ENCODE measurements around the gene ANKHD1. TPM values are rescaled to one million over a fixed set of nuclear protein-coding genes. Genes with fewer than 3 reads are reported as not detected.

The ANKHD1 gene
- total RNA-seq, 2 donors from 2014 or later, result 114 to 131 TPM

DNA sequence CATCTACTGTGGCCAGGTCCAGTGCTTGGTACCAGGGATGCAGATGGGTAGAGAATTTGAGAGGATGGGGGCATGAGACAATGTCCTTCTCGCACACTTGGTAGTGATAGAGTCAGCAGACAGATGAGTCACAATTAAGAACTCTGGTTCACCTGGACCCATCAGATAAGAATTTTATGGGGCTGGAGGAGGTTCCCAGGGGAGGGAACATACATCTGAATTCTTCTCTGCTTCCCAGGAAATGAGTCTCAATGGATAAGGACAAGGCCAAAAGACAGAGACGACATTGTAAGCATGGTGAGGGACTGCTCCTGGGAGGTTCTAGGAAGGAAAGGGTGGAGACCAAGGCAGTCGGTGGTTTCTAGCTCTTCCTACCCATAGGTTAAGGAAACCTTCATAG lies 36.4 kb upstream of the ANKHD1 start:
- 64 to 67% methylated on average over 3 of the region's 3 CpGs for WGBS, 2 donors
- no peak for DNase-seq
- Histone ChIP-seq H3K36me3 (replicated peaks in 1 of 2; ENCODE audit: insufficient read depth in 1 of 2, low read depth in 2 of 2) (no peaks in the 10 kb centered on the region), H3K4me3 (no peak overlapping the region), H3K4me1 (peaks cover 9% of the 10 kb centered on the region), H3K9me3 (no peaks in the 10 kb centered on the region), H3K27ac (no peak overlapping the region), H3K27me3 (no peaks in the 10 kb centered on the region)
- intact Hi-C loops (cut with DNase I), result no loop called here
- no peak for ATAC-seq
- TF ChIP-seq, protein P1, sequence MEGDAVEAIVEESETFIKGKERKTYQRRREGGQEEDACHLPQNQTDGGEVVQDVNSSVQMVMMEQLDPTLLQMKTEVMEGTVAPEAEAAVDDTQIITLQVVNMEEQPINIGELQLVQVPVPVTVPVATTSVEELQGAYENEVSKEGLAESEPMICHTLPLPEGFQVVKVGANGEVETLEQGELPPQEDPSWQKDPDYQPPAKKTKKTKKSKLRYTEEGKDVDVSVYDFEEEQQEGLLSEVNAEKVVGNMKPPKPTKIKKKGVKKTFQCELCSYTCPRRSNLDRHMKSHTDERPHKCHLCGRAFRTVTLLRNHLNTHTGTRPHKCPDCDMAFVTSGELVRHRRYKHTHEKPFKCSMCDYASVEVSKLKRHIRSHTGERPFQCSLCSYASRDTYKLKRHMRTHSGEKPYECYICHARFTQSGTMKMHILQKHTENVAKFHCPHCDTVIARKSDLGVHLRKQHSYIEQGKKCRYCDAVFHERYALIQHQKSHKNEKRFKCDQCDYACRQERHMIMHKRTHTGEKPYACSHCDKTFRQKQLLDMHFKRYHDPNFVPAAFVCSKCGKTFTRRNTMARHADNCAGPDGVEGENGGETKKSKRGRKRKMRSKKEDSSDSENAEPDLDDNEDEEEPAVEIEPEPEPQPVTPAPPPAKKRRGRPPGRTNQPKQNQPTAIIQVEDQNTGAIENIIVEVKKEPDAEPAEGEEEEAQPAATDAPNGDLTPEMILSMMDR (IDR thresholded peaks at IDR 0.05), result no peak
- no peak for TF ChIP-seq POLR2A (IDR thresholded peaks at IDR 0.05)

DNA sequence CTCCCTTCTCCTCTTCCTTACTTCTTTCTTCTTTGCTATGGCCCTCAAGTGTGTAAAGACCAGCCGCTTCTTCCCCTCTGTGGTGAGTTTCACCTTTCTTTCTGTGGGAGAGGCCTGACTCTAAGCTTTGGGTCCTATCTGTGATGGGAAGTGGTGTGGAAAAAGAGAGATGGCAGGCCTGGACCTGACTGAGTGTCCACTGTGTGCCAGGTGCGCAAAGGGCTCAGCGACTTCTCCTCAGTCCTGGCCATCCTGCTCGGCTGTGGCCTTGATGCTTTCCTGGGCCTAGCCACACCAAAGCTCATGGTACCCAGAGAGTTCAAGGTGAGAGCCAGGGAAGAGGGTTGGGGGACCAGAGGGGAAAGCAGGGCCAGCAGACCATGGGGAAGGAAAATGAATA lies 35.7 kb upstream of the ANKHD1 start:
- H3K4me1 ChIP-seq, result peaks cover 9% of the 10 kb centered on the region
- H3K4me3 ChIP-seq, result no peak overlapping the region
- DNase-seq (no peak), ATAC-seq (no peak)
- 86 to 90% methylated on average over 4 of the region's 4 CpGs for WGBS, 2 donors
- TF ChIP-seq POLR2A (IDR thresholded peaks at IDR 0.05), result no peak
- TF ChIP-seq, protein P1 (IDR thresholded peaks at IDR 0.05), result no peak
- H3K27me3 ChIP-seq, result no peaks in the 10 kb centered on the region
- H3K27ac ChIP-seq, result no peak overlapping the region
- intact Hi-C loops (cut with DNase I), result no loop called here
- no peaks in the 10 kb centered on the region for H3K36me3 ChIP-seq (replicated peaks in 1 of 2; ENCODE audit: insufficient read depth in 1 of 2, low read depth in 2 of 2)
- H3K9me3 ChIP-seq, result no peaks in the 10 kb centered on the region

DNA sequence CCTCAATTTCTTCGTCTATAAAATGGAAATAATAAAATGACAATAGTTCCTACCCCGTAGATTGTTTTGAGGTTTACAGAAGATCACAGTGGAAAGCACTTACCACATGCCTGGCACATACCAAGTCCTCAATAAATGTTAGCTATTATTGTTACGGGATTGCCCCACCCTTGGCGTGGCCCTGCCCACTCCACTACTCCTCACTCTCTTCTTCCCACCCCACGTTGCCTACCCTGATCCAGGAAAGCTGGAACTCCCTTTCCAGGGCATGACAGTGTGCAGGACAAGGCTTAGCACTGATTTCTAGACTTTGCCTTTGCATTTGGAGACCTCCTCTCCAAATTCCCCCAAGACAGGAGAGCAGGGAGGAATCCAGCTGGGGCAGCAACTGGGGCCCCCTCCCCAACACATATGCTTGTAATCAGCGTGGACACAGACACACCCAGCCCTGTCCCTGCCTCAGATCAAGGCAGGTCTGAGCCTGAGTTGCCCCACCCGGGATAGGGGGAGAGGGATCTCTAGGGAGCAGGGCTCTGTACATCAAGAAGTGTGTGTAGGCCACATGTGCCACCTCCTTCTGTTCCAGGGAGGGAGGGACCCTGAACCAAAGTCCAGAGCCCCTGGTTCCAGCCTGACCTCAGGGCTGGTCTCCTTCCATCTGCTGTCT lies 34.9 kb upstream of the ANKHD1 start:
- H3K4me3 ChIP-seq, result no peak overlapping the region
- peaks cover 9% of the 10 kb centered on the region for H3K4me1 ChIP-seq
- ATAC-seq, result no peak
- no peak for DNase-seq
- H3K9me3 ChIP-seq, result no peaks in the 10 kb centered on the region
- WGBS, 2 donors, result 68 to 76% methylated on average over 5 to 7 of the region's 7 CpGs
- H3K27me3 ChIP-seq, result no peaks in the 10 kb centered on the region
- H3K27ac ChIP-seq, result no peak overlapping the region
- intact Hi-C loops (cut with DNase I), result no loop called here
- H3K36me3 ChIP-seq (replicated peaks in 1 of 2; ENCODE audit: insufficient read depth in 1 of 2, low read depth in 2 of 2), result no peaks in the 10 kb centered on the region
- TF ChIP-seq, protein P1 (IDR thresholded peaks at IDR 0.05), result no peak

DNA sequence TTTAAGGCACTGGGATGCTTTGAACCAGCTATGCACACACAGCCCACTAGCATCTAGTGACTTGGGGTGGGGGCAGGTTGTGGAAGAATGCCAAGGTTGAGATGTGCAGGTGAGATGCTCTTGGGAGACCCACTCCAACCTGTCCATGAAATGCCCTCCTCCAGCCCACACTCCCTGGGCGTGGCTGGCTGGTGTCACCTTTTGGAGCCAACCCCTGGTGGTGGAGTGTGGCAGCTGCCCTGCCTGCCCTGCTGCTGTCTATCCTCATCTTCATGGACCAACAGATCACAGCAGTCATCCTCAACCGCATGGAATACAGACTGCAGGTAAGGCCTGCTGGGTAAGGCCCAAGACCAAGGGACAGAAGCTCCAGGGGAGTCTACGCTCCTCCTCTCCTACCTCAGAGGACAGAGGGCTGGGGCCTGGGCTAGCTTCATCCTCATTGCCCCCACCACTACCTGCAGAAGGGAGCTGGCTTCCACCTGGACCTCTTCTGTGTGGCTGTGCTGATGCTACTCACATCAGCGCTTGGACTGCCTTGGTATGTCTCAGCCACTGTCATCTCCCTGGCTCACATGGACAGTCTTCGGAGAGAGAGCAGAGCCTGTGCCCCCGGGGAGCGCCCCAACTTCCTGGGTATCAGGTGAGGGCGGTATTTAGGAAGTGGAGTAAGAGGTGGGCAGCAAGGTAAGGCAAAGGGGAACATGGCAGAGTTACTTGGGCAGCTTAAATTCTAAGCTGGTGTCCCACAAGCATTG lies 34.2 kb upstream of the ANKHD1 start:
- Histone ChIP-seq H3K4me1 (peaks cover 9% of the 10 kb centered on the region), H3K36me3 (replicated peaks in 1 of 2; ENCODE audit: insufficient read depth in 1 of 2, low read depth in 2 of 2) (no peaks in the 10 kb centered on the region), H3K27ac (no peak overlapping the region), H3K9me3 (no peaks in the 10 kb centered on the region), H3K27me3 (no peaks in the 10 kb centered on the region), H3K4me3 (no peak overlapping the region)
- intact Hi-C loops (cut with DNase I), result no loop called here
- ATAC-seq (no peak), DNase-seq (no peak)
- WGBS, 2 donors, result 83 to 88% methylated on average over 7 to 8 of the region's 8 CpGs
- TF ChIP-seq, protein P1 (IDR thresholded peaks at IDR 0.05), result no peak
- no peak for TF ChIP-seq POLR2A (IDR thresholded peaks at IDR 0.05)
